OCI-LY3 (cell line): ENCODE data around the gene RAPGEF1.

ENCODE experiments used
- H2AFZ ChIP-seq: fragments of 200-600, 300-600 bp; shearing (Covaris generic); 2 replicates; pipeline ENCODE4 v1.6.0; 2014; ENCODE audit warnings: antibody characterized with exemption, low read depth, low read length
- H3K27ac ChIP-seq: fragments of 200-600, 300-600 bp; sonication (generic); 2 replicates; pipeline ENCODE4 v1.5.1; 2014; ENCODE audit warnings: mild to moderate bottlenecking, low read length, moderate library complexity, mixed read lengths
- H3K27me3 ChIP-seq: fragments of 200-600, 300-600 bp; sonication (generic); 2 replicates; pipeline ENCODE4 v1.6.1; 2014; ENCODE audit warnings: low read depth, low read length, mixed read lengths
- H3K36me3 ChIP-seq: fragments of 200-600, 300-600 bp; sonication (generic); replicated peaks from 2 replicates; pipeline ENCODE3; 2014; ENCODE audit warnings: low read depth, low read length, mixed read lengths
- H3K4me1 ChIP-seq: fragments of 300-600, 200-600 bp; sonication (generic); 2 replicates; pipeline ENCODE4 v1.6.1; 2014; ENCODE audit warnings: low read length, mixed read lengths
- H3K4me2 ChIP-seq: fragments of 200-600, 300-600 bp; sonication (generic); 2 replicates; pipeline ENCODE4 v1.6.1; 2014; ENCODE audit warnings: low read length, mixed read lengths
- H3K4me3 ChIP-seq: fragments of 300-600, 200-600 bp; sonication (generic); 2 replicates; pipeline ENCODE4 v1.5.1; 2014; ENCODE audit warnings: antibody characterized with exemption, mild to moderate bottlenecking, low read length, moderate library complexity
- H3K79me2 ChIP-seq: fragments of 300-600, 200-600 bp; shearing (Covaris generic); 2 replicates; pipeline ENCODE4 v1.6.1; 2014; ENCODE audit warnings: mild to moderate bottlenecking, low read length, mixed read lengths
- H3K9ac ChIP-seq: fragments of 300-600, 200-600 bp; shearing (Covaris generic); 2 replicates; pipeline ENCODE4 v1.6.0; 2014; ENCODE audit warnings: mild to moderate bottlenecking, low read length, moderate library complexity
- H3K9me3 ChIP-seq: fragments of 200-600, 300-600 bp; shearing (Covaris generic); 2 replicates; pipeline ENCODE4 v1.6.1; 2014; ENCODE audit warnings: low read length, mixed read lengths; ENCODE audit not compliant: insufficient read depth
- H4K20me1 ChIP-seq: fragments of 200-600, 300-600 bp; sonication (generic); 2 replicates; pipeline ENCODE4 v1.6.1; 2016; ENCODE audit warnings: low read length, mixed read lengths; ENCODE audit not compliant: insufficient read depth
- EZH2phosphoT487 ChIP-seq: fragments of 200-600 bp; shearing (Covaris generic); IDR thresholded peaks from 2 replicates; pipeline ENCODE4 v1.6.1; 2018; ENCODE audit warnings: antibody characterized with exemption, mixed run types, low read depth
- TF ChIP-seq, protein P1 (sequence below): fragments of 200-600, 300-600 bp; sonication (generic); IDR thresholded peaks from 2 replicates; pipeline ENCODE4 v1.5.1; 2014; ENCODE audit warnings: antibody characterized with exemption, low read length, low read depth

RAPGEF1 gene

DNA sequence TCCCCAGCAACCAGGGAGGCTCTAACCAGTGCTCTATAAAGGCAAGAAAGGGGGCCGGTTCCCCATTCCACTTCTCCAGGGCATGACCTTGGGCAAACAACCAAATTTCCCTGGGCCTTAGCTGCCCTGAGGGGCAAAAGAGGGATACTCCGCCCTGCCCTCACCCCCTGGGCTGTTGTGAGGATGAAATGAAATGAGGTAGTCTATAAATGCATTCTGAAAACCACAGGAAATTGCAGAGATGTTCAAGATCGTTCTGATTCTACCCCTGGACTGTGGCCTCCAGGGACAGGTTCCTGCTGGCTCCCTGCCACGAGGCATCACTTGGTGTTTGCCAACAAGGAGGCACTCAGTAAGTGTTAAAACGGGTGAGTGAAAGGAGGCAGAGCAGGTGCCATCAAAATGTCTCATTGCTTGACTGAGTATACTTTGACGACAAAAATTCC is 5.7 kb downstream of the RAPGEF1 start:
- Histone ChIP-seq H3K9me3 (no peaks in the 10 kb centered on the region), H3K4me3 (peak overlapping the region; percentile 98), H4K20me1 (no peaks in the 10 kb centered on the region), H3K36me3 (peaks cover 15% of the 10 kb centered on the region), H3K9ac (peak overlapping the region; percentile 80), H3K4me1 (peaks cover 79% of the 10 kb centered on the region), H3K27me3 (no peaks in the 10 kb centered on the region), H3K27ac (peak overlapping the region; percentile 99), H2AFZ (no peak overlapping the region), H3K79me2 (peaks cover 92% of the 10 kb centered on the region), H3K4me2 (peak overlapping the region; percentile 97)
- no peak for TF ChIP-seq EZH2phosphoT487
- TF ChIP-seq, protein P1, sequence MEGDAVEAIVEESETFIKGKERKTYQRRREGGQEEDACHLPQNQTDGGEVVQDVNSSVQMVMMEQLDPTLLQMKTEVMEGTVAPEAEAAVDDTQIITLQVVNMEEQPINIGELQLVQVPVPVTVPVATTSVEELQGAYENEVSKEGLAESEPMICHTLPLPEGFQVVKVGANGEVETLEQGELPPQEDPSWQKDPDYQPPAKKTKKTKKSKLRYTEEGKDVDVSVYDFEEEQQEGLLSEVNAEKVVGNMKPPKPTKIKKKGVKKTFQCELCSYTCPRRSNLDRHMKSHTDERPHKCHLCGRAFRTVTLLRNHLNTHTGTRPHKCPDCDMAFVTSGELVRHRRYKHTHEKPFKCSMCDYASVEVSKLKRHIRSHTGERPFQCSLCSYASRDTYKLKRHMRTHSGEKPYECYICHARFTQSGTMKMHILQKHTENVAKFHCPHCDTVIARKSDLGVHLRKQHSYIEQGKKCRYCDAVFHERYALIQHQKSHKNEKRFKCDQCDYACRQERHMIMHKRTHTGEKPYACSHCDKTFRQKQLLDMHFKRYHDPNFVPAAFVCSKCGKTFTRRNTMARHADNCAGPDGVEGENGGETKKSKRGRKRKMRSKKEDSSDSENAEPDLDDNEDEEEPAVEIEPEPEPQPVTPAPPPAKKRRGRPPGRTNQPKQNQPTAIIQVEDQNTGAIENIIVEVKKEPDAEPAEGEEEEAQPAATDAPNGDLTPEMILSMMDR, result no peak

DNA sequence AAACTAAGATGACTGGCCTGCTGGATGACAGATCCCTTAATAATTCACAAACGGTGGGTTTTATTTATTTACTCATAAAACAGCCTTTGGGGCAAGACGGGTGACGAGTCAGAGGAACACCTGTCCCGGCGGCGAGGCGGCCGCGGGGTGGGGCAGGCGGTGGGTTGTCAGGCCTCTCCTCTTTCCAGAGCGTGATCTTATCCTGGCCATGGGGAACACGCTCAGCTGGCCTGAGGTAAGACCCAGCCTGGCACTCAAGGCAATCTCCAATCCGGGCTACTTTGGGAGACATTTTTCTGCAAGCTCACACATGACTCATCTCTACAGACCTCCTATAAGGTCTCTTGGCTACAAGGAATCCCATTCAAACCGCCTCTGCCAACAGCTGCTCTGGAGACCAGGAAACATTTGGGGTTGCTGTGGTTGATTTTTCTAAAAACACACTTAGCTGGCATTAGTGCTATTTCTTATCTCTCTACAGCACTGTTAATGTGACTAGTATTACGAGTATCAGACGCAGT is 6.3 kb downstream of the RAPGEF1 start:
- Histone ChIP-seq H2AFZ (no peak overlapping the region), H3K27me3 (no peaks in the 10 kb centered on the region), H4K20me1 (no peaks in the 10 kb centered on the region), H3K27ac (peak overlapping the region; percentile 99), H3K9me3 (no peaks in the 10 kb centered on the region), H3K4me2 (peak overlapping the region; percentile 97), H3K9ac (peak overlapping the region; percentile 80), H3K4me3 (peak overlapping the region; percentile 98), H3K36me3 (peaks cover 15% of the 10 kb centered on the region), H3K4me1 (peaks cover 85% of the 10 kb centered on the region), H3K79me2 (peaks cover 91% of the 10 kb centered on the region)
- TF ChIP-seq EZH2phosphoT487, result no peak
- TF ChIP-seq, protein P1, result no peak

DNA sequence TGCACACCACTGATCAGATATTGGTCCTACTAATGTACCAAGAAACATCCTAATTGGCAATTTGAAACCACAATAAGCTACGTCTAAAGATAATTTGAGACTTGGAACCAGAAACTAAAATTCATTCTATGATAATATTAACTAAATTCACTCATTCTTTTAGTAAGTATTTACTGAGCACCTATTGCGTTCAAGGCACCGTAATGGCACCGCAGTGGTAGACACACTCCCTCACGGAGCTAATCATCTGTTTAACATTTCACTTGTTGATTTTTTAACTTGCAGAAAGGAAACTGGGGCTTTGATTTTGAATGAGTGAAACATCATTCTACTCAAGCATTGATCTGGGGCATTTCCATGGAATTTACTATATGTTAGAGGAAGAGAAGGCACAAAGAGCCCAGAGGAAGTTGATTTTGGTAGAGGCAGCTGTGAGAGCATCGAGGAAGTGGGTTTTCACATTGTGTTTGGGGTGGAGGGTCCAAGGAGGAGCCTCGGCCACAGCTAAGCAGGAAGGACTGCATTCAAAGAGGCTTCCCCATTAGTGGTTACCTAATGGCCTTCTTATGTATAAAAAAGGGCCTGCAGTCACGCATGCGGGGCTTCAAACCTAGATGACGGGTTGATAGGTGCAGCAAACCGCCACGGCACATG is 7.1 kb downstream of the RAPGEF1 start:
- Histone ChIP-seq H3K9me3 (no peaks in the 10 kb centered on the region), H3K4me2 (peak overlapping the region; percentile 97), H3K9ac (peak overlapping the region; percentile 78), H3K27me3 (no peaks in the 10 kb centered on the region), H3K27ac (peak overlapping the region; percentile 99), H3K4me1 (peaks cover 93% of the 10 kb centered on the region), H4K20me1 (no peaks in the 10 kb centered on the region), H3K4me3 (peak overlapping the region; percentile 41), H2AFZ (no peak overlapping the region), H3K79me2 (peaks cover 91% of the 10 kb centered on the region), H3K36me3 (peaks cover 15% of the 10 kb centered on the region)
- no peak for TF ChIP-seq EZH2phosphoT487
- TF ChIP-seq, protein P1, result no peak

DNA sequence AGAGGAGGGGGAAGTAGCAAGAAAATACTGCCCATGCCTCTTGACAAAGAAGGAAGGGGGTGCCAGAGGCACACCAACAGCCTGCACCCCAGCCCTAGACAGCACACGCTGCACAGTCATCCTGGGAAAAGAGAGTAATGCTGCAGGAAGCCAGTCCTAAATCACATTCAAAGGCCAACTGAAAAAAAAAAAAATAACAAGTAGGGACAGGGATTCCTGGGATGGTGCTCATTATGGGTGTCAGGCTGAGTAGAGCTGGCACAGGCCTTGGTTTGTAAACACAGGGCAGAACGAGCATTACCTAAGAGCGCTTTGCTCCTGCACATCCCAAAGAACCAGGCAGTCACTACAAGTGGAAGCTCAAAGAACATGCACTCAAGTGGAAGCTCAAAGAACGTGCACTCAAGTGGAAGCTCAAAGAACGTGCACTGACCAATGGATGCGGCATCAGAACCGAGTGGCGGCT is 7.8 kb downstream of the RAPGEF1 start:
- Histone ChIP-seq H3K9me3 (no peaks in the 10 kb centered on the region), H3K4me3 (peak overlapping the region; percentile 41), H3K4me2 (peak overlapping the region; percentile 97), H3K9ac (peak overlapping the region; percentile 78), H3K4me1 (peaks cover 96% of the 10 kb centered on the region), H3K36me3 (peaks cover 15% of the 10 kb centered on the region), H3K27ac (peak overlapping the region; percentile 99), H4K20me1 (no peaks in the 10 kb centered on the region), H3K79me2 (peaks cover 91% of the 10 kb centered on the region), H3K27me3 (no peaks in the 10 kb centered on the region), H2AFZ (no peak overlapping the region)
- no peak for TF ChIP-seq EZH2phosphoT487
- TF ChIP-seq, protein P1, result 0 out of 2 replicates have a peak, but pooled peaks have one; percentile 21
